ENCODE results near the gene GRIN2A.
A peak's percentile ranks its signal among the peaks of the same experiment; 100 is the strongest.

The GRIN2A gene

DNA sequence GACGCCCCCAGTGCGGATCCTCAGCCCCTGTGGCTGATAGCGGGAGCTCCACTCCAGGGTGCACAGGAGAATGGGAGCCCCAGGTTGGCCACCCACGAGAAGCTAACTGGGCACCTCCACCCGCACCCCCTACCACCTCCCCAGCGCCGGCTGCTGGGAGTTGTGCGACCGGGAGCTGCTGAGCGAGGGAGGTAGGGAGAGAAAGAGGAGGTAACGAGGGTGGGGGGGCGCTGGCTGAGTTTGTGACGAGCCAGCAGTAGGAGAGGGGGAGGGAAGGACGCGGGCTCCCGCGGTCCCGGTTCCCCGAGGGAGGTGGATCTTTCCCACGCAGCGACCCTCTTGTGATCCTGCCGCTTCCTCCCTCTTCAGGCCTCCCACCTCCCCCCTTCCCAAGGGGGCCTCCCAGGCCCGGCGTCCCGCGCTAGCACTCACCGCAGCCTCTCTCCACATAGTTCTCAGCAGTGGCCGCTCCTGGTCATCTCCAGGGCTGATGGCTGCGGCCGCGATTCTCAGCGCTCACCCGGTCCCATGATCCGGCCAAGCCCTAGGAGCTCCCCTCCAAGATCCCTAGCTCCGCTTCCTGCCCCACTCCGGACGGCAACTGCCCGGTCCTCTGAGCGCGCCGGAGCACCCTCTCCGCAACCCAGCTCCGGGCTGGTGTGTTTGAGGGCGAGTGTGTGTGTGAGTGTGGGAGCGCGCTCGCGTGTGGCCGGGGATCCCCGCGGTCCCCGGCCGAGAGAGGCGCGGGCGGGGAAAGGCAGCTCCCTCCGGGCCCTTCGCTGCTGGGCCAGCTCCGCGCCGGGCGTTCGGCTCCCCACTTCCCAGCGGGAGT lies at the start of gene GRIN2A:
TSS of gene GRIN2A (minus strand) at position 207 of the 832 bp plus-strand sequence. CDS start 2,017 bp downstream, outside the sequence.
- peaks cover 0 to 3% of the 10 kb centered on the region in 2 donors for H3K27me3 ChIP-seq (ENCODE audit: control insufficient read depth in 1 of 2, insufficient read depth in 2 of 2, low read length in 2 of 2)
- H3K4me3 ChIP-seq (ENCODE audit: low read length in 2 of 2): peak within 1 kb of the TSS; percentile 79
- H3K27ac ChIP-seq (ENCODE audit: low read length): no peak within 1 kb of the TSS
- peak within 1 kb of the TSS; percentile 38 to 42 for H3K9ac ChIP-seq (ENCODE audit: low read length in 2 of 2)
- H3K4me1 ChIP-seq (ENCODE audit: control insufficient read depth, insufficient read depth, low read length): peaks cover 27% of the 10 kb centered on the region
- no peaks in the 10 kb centered on the region for H3K36me3 ChIP-seq (ENCODE audit: control insufficient read depth in 2 of 2, insufficient read depth in 2 of 2, low read length in 2 of 2)
- H3K9me3 ChIP-seq (ENCODE audit: control insufficient read depth in 2 of 2, low read length in 2 of 2): no peaks in the 10 kb centered on the region

DNA sequence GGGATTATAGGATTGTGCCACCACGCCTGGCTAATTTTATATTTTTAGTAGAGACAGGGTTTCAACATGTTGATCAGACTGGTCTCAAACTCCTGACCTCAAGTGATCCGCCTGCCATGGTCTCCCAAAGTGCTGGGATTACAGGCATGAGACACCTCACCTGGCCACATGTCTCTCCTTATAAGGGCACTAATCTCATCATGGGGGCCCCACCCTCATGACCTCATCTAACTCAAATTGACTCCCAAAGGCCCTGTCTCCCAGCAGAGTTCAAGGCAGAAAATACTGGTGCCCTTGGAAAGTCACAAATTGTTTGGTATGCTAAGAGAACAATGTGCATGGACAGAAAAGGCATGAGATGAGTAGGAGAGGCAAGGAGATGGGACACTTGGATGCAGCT lies 49.3 kb upstream of the GRIN2A start:
- no peaks in the 10 kb centered on the region for H3K4me1 ChIP-seq (ENCODE audit: control insufficient read depth, insufficient read depth, low read length)
- H3K4me3 ChIP-seq (ENCODE audit: low read length in 2 of 2): no peak overlapping the region
- no peak overlapping the region for H3K27ac ChIP-seq (ENCODE audit: low read length)
- no peak overlapping the region for H3K9ac ChIP-seq (ENCODE audit: low read length in 2 of 2)
- H3K9me3 ChIP-seq (ENCODE audit: control insufficient read depth in 2 of 2, low read length in 2 of 2): peaks cover 14 to 15% of the 10 kb centered on the region in 2 donors
- H3K36me3 ChIP-seq (ENCODE audit: control insufficient read depth in 2 of 2, insufficient read depth in 2 of 2, low read length in 2 of 2): no peaks in the 10 kb centered on the region
- H3K27me3 ChIP-seq (ENCODE audit: control insufficient read depth in 1 of 2, insufficient read depth in 2 of 2, low read length in 2 of 2): peaks cover 0 to 4% of the 10 kb centered on the region in 2 donors

DNA sequence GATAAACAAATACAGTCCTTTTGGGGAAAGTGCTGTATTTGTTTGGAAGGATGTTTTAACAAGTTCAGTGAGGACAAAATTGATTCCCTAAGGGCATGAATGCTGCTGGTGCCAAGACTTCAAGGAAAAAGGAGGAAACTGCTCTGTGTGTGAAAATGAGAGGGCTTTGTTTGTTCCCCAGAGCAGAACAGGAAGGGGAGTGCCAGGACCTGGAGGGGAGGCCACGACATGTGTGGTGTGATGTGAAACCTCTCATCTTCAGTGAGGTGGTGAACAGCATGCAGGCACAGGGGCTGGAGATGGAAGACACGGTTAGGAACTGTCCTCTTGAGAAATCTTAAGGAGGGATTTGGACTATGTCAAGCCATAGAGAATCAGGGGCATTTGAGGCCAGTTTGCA lies 46.6 kb upstream of the GRIN2A start:
- Histone ChIP-seq H3K27ac (ENCODE audit: low read length) (no peak overlapping the region), H3K4me1 (ENCODE audit: control insufficient read depth, insufficient read depth, low read length) (no peaks in the 10 kb centered on the region), H3K27me3 (ENCODE audit: control insufficient read depth in 1 of 2, insufficient read depth in 2 of 2, low read length in 2 of 2) (peaks cover 0 to 8% of the 10 kb centered on the region in 2 donors), H3K36me3 (ENCODE audit: control insufficient read depth in 2 of 2, insufficient read depth in 2 of 2, low read length in 2 of 2) (no peaks in the 10 kb centered on the region), H3K4me3 (ENCODE audit: low read length in 2 of 2) (no peak overlapping the region), H3K9me3 (ENCODE audit: control insufficient read depth in 2 of 2, low read length in 2 of 2) (peaks cover 14 to 15% of the 10 kb centered on the region in 2 donors), H3K9ac (ENCODE audit: low read length in 2 of 2) (no peak overlapping the region)

DNA sequence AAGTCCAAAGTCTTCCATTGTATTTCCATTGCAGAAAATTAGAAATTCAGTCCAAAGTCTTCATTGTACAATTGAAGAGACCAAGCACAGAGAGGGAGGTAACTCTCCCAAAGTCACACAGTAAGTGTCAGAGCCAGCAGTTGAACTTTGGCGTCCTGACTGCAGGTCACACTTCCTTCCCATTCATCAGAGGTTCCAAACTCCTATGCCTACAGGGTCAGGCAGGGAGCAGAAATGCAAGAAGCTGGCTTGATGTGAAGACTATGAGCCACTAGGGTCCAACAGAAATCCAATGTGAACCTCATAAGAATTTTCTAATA lies 44.7 kb upstream of the GRIN2A start:
- Histone ChIP-seq H3K4me3 (ENCODE audit: low read length in 2 of 2) (no peak overlapping the region), H3K36me3 (ENCODE audit: control insufficient read depth in 2 of 2, insufficient read depth in 2 of 2, low read length in 2 of 2) (no peaks in the 10 kb centered on the region), H3K9me3 (ENCODE audit: control insufficient read depth in 2 of 2, low read length in 2 of 2) (peaks cover 4 to 6% of the 10 kb centered on the region in 2 donors), H3K9ac (ENCODE audit: low read length in 2 of 2) (no peak overlapping the region), H3K4me1 (ENCODE audit: control insufficient read depth, insufficient read depth, low read length) (no peaks in the 10 kb centered on the region), H3K27me3 (ENCODE audit: control insufficient read depth in 1 of 2, insufficient read depth in 2 of 2, low read length in 2 of 2) (peaks cover 0 to 16% of the 10 kb centered on the region in 2 donors), H3K27ac (ENCODE audit: low read length) (no peak overlapping the region)

DNA sequence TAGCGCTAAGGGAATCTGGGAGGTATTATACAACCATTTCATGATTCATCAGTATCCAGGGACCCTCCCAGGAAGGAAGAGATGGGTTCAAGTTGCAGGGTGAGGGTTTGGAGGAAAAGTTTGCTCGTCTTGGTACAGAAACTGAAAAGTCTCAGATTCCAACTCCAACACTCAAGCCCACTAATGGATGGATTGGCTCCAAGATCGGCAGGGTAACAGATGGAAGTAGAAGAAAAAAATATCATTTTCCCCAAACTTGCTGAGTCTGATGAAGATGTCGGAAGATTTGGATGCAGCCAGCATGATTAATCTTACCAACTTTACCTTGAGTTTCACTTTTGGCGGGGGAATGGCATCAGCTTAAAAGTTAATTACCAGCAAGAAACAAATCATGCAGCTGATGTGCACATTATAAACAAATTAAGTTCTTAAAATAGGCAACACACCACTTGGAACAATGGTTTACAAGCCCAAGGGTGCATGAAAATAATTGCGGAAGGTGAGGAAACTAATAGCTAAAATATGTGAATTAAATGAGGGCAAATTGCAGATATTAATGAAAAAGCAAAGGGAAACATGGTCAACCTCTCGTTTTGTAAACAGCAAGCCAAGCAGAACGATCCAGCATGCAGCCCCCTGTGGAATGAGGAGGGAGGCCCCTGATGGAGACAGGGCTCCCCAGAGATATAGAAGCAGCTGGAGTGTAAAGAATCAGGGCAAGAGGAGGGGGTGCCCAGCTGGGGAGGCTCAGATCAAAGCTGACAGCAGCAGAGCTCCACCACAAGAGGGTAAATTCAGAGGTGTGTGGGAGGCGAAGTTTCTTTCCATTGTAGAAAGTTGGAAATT lies 44.1 kb upstream of the GRIN2A start:
- Histone ChIP-seq H3K9me3 (ENCODE audit: control insufficient read depth in 2 of 2, low read length in 2 of 2) (peaks cover 0 to under 1% of the 10 kb centered on the region in 2 donors), H3K9ac (ENCODE audit: low read length in 2 of 2) (no peak overlapping the region), H3K27ac (ENCODE audit: low read length) (no peak overlapping the region), H3K27me3 (ENCODE audit: control insufficient read depth in 1 of 2, insufficient read depth in 2 of 2, low read length in 2 of 2) (peaks cover 0 to 17% of the 10 kb centered on the region in 2 donors), H3K4me3 (ENCODE audit: low read length in 2 of 2) (no peak overlapping the region), H3K36me3 (ENCODE audit: control insufficient read depth in 2 of 2, insufficient read depth in 2 of 2, low read length in 2 of 2) (no peaks in the 10 kb centered on the region), H3K4me1 (ENCODE audit: control insufficient read depth, insufficient read depth, low read length) (no peaks in the 10 kb centered on the region)

DNA sequence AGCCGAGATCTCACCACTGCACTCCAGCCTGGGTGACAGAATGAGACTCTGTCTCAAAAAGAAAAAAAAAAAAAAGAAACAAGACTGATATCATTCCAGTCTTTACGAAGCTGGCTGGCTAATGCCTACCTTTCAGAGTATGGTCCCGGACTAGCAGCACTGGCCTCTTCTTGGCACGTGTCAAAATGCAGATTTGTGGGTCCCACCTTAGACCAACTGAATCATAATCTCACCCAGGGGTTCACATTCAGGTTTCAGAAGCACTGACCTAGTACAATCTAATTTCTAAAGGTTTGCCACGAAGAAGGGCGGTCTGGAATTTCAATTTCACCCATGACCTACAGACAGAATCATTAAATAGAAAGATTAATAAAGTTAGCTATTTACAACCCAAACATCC lies 43.4 kb upstream of the GRIN2A start:
- Histone ChIP-seq H3K4me3 (ENCODE audit: low read length in 2 of 2) (no peak overlapping the region), H3K4me1 (ENCODE audit: control insufficient read depth, insufficient read depth, low read length) (no peaks in the 10 kb centered on the region), H3K27me3 (ENCODE audit: control insufficient read depth in 1 of 2, insufficient read depth in 2 of 2, low read length in 2 of 2) (peaks cover 0 to 17% of the 10 kb centered on the region in 2 donors), H3K9ac (ENCODE audit: low read length in 2 of 2) (no peak overlapping the region), H3K36me3 (ENCODE audit: control insufficient read depth in 2 of 2, insufficient read depth in 2 of 2, low read length in 2 of 2) (no peaks in the 10 kb centered on the region), H3K27ac (ENCODE audit: low read length) (no peak overlapping the region), H3K9me3 (ENCODE audit: control insufficient read depth in 2 of 2, low read length in 2 of 2) (no peaks in the 10 kb centered on the region)

DNA sequence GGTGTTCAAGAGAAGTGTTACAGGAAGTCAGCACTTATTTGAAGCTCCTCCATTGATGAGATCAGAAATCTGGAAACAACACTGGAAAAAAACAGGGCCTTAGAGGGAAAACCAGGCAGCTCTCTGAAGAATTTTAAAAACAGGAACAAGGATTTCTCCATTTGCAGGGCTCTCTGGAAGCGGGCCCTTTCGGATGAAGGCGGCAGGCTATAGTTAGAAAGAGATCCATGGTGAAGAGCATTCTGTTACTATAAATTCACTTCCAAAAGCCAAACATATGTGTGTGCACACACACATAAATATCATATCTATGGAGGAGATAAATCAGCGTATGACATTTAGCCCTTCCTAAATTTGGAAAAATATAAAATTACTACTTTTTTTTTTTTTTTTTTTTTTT lies 42.6 kb upstream of the GRIN2A start:
- H3K27me3 ChIP-seq (ENCODE audit: control insufficient read depth in 1 of 2, insufficient read depth in 2 of 2, low read length in 2 of 2): peaks cover 0 to 15% of the 10 kb centered on the region in 2 donors
- H3K9me3 ChIP-seq (ENCODE audit: control insufficient read depth in 2 of 2, low read length in 2 of 2): no peaks in the 10 kb centered on the region
- no peaks in the 10 kb centered on the region for H3K36me3 ChIP-seq (ENCODE audit: control insufficient read depth in 2 of 2, insufficient read depth in 2 of 2, low read length in 2 of 2)
- no peak overlapping the region for H3K27ac ChIP-seq (ENCODE audit: low read length)
- no peaks in the 10 kb centered on the region for H3K4me1 ChIP-seq (ENCODE audit: control insufficient read depth, insufficient read depth, low read length)
- no peak overlapping the region for H3K9ac ChIP-seq (ENCODE audit: low read length in 2 of 2)
- H3K4me3 ChIP-seq (ENCODE audit: low read length in 2 of 2): no peak overlapping the region

DNA sequence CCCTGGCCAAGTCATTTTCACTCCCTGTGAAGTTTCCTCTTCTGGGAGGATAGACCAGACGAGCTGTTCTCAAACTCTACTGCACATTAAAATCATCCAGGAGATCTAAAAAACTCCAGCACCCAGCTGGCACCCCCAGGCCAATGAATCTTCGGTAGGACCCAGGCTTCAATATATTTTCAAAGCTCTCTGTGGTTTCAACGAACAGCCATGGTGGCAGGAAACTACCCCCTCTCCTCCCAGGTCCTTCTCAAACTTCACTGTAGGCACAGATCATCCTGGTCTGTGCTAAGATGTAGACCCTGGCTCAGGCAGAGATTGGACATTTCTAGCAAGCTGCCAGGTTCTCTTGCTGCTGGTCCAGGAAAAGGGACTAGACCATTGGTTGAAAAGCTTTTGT lies 38.7 kb upstream of the GRIN2A start:
- H3K27me3 ChIP-seq (ENCODE audit: control insufficient read depth in 1 of 2, insufficient read depth in 2 of 2, low read length in 2 of 2): peaks cover 0 to 12% of the 10 kb centered on the region in 2 donors
- no peak overlapping the region for H3K9ac ChIP-seq (ENCODE audit: low read length in 2 of 2)
- H3K9me3 ChIP-seq (ENCODE audit: control insufficient read depth in 2 of 2, low read length in 2 of 2): no peaks in the 10 kb centered on the region
- no peak overlapping the region for H3K4me3 ChIP-seq (ENCODE audit: low read length in 2 of 2)
- no peaks in the 10 kb centered on the region for H3K36me3 ChIP-seq (ENCODE audit: control insufficient read depth in 2 of 2, insufficient read depth in 2 of 2, low read length in 2 of 2)
- no peaks in the 10 kb centered on the region for H3K4me1 ChIP-seq (ENCODE audit: control insufficient read depth, insufficient read depth, low read length)
- H3K27ac ChIP-seq (ENCODE audit: low read length): no peak overlapping the region

DNA sequence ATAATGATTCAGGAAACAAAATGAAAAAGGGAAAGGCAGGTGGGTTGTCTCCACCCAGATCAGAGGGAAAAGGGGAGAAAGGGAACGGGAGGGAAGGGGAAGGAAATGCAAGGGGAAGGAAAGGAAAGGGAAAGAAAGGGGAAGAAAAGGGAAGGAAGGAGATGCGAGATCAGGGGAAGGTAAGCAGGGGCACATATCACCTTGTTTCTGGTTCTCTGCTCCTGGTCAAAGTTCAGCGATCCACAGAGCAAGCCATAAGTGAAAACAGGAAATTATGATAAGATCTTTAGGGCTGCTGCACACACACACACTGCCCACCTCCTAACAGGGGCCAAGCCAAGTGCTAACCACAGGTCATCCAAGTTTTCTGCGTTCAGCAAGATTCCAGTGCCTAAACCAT lies 37.5 kb upstream of the GRIN2A start:
- peaks cover 0 to 12% of the 10 kb centered on the region in 2 donors for H3K27me3 ChIP-seq (ENCODE audit: control insufficient read depth in 1 of 2, insufficient read depth in 2 of 2, low read length in 2 of 2)
- no peaks in the 10 kb centered on the region for H3K9me3 ChIP-seq (ENCODE audit: control insufficient read depth in 2 of 2, low read length in 2 of 2)
- H3K36me3 ChIP-seq (ENCODE audit: control insufficient read depth in 2 of 2, insufficient read depth in 2 of 2, low read length in 2 of 2): no peaks in the 10 kb centered on the region
- H3K4me1 ChIP-seq (ENCODE audit: control insufficient read depth, insufficient read depth, low read length): no peaks in the 10 kb centered on the region
- no peak overlapping the region for H3K4me3 ChIP-seq (ENCODE audit: low read length in 2 of 2)
- H3K27ac ChIP-seq (ENCODE audit: low read length): no peak overlapping the region
- H3K9ac ChIP-seq (ENCODE audit: low read length in 2 of 2): no peak overlapping the region

DNA sequence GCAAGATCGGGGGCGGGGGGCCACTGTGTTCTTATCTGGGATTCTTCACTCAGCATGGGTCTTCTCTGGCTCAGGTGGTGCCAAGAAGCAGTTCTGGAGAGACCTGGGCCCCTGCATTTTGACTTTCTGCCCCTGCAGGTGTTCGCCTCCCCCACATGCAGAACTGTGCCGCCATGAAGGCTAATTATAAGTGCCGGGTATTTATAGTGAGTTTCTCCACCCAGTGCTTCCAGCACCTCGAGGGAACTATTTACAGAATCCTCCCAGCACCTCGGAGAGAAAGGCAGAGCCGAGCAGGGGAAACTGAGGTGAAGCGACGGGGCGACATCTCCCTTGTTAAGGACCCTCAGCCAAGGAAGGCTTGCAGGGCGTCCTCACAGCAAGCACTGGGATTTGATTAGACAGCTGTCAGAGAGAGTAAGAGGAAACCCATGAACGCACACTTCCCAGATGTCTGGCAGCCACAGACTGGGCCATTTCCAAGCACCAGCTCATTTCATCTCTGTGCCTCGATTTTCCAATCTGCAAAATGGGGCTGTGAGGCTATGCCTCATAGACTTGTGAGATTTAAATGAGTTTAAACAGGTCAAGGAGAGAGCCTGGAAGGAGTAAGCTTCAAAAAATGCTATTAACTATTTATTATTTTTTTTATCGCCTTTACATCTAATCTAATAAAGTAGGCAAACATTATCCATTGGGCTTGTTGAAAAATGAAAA lies 36.4 kb upstream of the GRIN2A start:
- no peak overlapping the region for H3K27ac ChIP-seq (ENCODE audit: low read length)
- peaks cover 0 to 13% of the 10 kb centered on the region in 2 donors for H3K27me3 ChIP-seq (ENCODE audit: control insufficient read depth in 1 of 2, insufficient read depth in 2 of 2, low read length in 2 of 2)
- H3K9ac ChIP-seq (ENCODE audit: low read length in 2 of 2): no peak overlapping the region
- H3K4me3 ChIP-seq (ENCODE audit: low read length in 2 of 2): no peak overlapping the region
- no peaks in the 10 kb centered on the region for H3K9me3 ChIP-seq (ENCODE audit: control insufficient read depth in 2 of 2, low read length in 2 of 2)
- H3K4me1 ChIP-seq (ENCODE audit: control insufficient read depth, insufficient read depth, low read length): no peaks in the 10 kb centered on the region
- H3K36me3 ChIP-seq (ENCODE audit: control insufficient read depth in 2 of 2, insufficient read depth in 2 of 2, low read length in 2 of 2): no peaks in the 10 kb centered on the region

Data from stomach smooth muscle (tissue), 2 donors.